HG03139 (cell line): ENCODE measurements around the gene GRIA3.
"Not testable (repeated sequence)": the region's sequence is repeated elsewhere in the genome, so short reads cannot be mapped to it uniquely, and the experiment has no call there.

ENCODE experiments used
- ATAC-seq: cut with Tn5 transposase; IDR thresholded peaks from one replicate; pipeline ENCODE4 v1.9.1; 2021; ENCODE audit not compliant: unreplicated experiment

Gene GRIA3

DNA sequence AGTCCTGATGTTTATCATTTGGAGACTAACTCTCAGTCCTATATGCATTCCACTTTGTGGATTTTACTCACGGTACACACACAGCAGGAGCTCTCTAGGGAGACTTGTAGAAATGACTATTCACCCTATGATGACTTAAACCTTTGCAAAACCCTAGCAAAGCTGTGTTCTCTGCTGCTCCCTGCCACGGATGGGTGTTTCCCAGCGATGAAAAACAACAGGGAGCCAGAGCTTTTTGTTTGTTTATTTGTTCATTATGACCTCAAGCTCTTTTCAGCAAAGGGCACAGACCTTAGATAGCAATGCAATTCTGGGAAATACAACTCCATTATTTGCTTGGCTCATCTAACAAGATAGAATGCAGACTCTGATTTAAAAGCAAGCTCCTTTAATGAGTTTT lies 156.6 kb downstream of the GRIA3 start:
- no peak for ATAC-seq

DNA sequence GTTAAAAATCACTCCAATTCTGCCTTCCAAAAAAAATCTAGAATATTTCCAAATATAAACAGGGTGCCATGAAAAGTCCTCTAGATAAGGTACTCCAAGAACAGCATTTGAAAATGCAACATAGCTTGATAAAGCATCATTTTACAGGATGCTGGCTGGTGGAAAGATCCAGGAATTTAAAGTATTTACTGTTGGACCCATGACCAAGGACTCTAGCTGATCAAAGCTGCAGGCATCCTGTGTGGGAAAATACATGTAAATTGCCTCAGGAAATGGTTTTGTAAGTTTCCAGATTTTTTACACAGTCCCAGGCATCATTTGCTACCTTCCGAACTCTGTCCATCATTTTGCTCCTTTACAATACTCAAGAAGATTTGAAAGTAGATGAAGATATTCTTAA lies 164.4 kb downstream of the GRIA3 start:
- no peak for ATAC-seq

DNA sequence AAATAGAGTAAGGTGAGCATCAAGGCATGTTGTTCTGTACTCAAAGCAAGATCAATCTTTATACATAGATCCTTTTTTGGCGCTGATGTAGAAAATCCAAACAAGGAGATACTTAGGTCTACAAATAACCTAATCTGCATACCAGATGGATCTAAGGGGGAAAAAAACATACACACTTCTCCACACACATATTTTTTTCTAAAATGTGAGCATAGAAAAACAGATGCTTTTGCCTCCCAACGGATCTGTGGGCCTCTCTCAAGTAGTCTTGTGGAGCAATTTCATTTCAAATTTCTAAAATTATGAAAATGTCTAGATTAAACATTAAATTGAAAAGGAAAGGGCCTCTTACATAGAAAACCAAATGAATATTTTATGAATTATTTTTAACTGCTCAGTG lies 166.1 kb downstream of the GRIA3 start:
- no peak for ATAC-seq

DNA sequence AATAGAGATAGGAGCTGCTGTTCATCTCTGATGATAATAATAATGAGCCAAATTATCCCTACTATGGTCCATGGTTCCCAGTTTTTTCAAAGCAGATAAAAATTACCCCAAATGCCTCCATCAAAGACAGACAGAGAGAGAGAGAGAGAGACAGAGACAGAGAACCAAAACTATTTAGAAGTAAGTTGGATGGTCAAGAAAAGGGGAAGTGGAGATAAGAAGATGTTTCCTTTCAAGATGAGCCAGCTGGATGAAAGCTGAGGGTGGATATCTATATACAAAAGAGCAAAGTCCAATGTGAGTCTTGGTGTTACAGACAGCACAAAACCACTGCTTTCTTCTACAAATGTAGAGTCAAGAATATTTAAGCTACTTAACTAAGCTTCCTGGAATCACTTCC lies 173.9 kb downstream of the GRIA3 start:
- peak; percentile 89 for ATAC-seq

DNA sequence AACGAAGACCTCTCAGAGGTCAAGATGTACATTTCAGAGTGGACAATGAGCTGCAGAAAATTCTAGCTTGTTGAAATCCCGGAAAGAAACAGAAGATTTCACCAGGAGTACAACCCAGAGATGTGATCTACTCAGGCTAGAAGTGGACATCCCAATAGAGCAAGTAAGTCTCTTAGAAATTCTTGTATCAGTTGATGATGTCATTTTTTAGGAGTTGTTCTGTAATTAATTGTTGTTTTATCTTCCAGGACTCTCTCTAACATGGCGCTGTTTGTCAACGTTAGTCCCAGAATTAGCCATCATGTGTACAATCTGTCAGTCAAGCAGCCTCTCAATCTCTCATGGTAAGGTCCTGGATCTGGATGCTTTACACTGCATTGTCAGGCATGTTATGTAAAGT lies 174.4 kb downstream of the GRIA3 start:
- ATAC-seq, result no peak

DNA sequence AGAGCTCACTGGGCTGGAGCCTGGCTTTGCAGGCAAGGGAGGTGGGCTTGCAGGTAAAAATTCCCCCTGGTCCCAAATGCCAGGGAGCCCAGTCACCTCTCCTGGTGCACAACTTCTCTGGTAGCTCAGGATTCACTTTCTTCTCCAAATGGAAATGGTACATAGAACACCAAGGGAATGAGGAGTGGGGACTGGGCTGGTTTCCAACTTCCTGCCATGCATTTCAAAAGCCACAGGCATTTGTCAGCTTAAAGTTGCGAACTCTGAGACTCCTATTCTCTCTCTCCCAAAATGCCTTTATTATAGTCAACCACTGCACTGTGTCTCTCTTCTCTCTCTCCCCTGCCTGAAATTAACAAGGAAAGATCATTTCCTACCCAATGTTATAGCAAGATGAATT lies 177.3 kb downstream of the GRIA3 start:
- no peak for ATAC-seq

DNA sequence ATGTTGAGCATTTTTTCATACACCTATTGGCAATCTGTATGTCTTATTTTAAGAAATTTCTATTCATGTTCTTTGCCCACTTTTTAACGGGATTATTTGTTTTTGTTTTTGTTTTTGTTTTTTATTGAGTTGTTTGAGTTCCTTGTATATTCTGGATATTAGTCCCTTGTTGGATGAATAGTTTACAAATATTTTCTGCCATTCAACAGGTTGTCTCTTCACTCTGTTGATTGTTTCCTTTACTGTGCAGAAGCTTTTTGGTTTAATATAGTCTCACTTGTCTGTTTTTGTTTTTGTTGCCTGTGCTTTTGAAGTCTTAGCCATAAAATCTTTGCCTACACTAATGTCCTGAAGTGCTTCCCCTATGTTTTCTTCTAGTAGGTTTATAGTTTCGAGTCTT lies 202.1 kb downstream of the GRIA3 start:
- not testable (repeated sequence) for ATAC-seq

DNA sequence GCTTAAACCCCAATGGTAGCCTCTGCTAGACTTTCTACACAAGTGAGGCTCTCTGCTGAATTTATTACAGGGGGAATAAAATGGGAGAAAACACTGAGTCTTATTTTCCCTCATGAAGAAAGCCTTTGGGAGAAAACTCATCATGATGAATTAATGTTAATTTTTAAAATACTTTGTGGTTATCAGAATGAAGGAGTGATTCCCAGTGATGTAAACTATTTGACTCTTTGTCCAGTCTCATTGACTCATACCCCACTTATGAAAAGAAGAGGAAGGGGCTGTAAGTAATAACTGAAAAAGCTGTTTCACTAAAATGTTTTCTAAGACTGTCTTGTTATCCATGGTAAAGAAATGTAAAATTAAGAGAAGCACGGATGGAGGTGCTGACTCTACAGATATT lies 208.8 kb downstream of the GRIA3 start:
- ATAC-seq, result no peak

DNA sequence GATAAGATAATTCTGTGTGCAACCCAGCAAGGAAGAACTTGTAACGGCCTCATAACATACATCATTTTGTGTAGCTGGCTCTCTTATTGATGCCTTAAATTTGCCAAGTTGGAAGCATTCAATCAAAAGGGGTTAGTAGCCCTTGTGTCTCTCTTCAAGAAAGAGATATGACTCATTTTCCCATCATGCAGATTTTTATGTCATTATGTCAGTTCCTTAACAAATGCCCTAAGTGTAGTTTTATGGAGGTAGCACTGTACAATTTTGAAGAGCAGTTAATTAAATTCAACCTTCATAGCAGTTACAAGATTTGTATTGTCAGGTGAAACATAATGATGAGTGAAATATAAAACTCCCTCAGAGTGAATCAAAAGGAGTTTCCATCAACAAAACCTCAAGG lies 215.6 kb downstream of the GRIA3 start:
- ATAC-seq, result no peak

DNA sequence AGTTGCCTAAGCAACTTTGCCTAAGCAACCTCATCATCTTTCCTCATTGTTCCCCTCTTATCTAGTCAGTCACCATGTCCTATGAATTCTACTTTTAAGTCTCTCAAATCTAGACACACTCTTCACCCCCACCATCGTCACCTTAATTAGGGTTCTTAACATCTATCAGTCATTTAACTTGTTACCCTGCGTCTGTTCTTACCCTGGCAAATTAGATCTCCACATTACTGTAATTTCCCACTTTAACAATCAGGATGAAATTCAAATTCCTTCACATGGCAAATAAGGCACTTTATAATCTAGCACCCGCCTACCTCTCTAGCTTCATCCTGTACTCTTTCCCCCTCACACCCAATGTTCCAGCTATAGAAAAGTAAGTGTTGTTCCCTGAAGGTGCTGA lies 221.2 kb downstream of the GRIA3 start:
- no peak for ATAC-seq

DNA sequence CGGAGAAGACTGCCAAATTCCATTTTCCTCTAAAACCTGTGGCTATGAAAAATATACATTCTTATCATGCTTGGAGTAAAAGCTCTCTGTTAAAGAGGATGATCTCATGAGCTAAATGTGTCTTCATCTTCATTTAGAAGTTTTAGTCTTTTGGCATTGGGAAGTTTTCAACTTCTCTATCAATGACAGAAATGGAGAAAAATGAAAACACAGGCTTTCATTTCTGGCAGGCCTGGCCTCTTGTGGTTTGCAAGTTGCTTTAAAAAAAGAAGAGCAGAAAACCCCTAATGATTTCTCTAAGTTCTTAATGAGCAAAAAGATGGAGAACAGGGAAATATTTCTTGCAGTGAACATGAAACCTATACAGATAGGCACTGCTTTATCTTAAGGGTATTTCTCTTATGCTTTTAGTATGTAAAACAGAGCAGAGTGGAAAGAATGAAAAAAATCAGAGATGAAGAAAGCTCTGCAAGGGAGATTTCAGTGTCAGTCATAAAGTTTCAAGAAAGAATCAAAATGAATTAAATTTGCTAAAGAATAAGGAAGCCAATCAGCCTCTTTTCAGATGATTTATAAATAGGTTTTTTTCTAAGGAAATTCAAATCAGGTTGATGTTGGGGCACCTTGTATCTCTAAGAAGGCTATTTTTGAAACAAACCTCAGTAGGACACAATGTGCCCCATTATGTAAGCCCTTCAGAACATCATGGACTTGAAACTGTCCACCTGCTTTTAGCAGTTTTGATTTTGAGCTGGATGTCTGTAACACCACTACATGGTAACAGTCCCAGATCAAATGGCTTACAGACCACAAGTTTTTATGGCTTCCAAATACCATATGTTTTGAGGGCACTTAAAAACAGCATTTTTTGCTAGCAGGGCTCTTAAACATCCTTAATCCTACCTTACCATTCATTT lies 225.0 kb downstream of the GRIA3 start:
- no peak for ATAC-seq

DNA sequence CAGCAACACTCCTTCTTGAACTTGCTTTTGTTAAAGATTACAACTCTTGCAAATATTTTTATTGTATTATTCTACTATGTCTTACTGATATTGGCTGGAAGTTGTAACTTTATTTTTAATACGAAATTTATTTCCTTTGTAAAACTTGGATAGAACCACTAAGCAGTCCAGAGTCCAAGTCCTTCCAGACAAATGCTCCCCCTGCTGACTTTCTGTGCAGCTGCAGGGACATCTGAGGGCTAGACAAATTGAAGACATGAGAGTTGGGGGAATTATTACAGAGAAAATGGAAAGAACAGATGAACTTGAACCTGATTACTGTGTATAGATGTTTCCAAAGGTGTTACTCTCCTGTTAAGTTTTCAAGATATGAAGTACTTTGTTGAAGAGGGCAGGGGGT lies 238.8 kb downstream of the GRIA3 start:
- ATAC-seq, result no peak

DNA sequence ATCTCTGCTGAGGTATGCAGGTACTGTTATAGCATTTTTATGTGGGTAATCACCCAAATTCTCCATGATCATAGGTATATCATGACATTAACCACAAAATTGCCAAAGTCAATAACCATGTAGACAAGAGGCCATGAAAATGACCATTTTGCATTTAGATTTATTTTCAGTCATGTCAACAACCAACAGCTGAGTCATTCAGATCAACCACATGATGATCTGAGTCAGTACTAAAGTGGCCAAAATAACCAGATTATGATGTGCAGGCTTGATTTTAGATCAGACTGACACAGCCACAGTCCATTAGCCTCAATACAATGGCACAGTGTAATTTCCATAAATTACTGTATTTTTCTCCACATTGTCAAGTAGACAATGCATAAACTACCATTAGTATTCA lies 240.5 kb downstream of the GRIA3 start:
- ATAC-seq, result peak; percentile 63

DNA sequence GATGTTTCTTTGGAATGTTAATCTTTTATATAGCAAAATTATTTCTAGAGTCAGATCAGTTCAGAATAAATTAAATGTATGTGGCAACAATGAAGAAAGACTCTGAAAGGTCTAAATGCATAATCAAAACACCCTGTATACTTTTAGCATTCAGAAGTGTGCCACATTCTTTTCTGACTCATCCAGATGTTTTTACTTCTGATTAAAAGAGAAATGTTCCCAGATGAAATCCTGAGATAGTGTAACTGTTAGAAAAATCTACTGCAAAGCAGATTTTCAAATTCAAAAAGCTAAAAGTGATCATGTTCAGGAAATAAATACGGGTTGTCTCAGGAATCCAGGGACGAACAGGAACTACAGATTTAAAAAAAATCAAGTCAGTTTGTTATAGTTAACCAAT lies 241.4 kb downstream of the GRIA3 start:
- no peak for ATAC-seq

DNA sequence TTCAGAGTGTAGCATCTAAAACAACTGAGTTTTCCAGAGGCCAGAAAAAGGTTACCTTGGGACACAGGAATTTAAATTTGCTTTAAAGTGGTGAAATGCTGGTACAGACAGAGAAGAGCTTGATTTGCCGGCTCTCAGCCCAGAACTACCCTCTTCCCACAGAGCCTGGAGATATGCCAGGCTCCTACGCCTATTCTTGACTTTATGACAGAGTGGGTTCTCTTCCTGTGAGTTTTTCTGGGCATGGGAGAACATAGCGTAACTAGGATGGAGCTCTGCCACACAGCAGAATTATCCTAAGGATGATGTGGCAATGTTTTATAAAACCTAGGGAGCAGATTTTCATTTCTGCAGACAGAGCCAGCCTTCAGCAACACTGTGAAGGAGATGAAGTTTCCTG lies 241.8 kb downstream of the GRIA3 start:
- ATAC-seq, result no peak

DNA sequence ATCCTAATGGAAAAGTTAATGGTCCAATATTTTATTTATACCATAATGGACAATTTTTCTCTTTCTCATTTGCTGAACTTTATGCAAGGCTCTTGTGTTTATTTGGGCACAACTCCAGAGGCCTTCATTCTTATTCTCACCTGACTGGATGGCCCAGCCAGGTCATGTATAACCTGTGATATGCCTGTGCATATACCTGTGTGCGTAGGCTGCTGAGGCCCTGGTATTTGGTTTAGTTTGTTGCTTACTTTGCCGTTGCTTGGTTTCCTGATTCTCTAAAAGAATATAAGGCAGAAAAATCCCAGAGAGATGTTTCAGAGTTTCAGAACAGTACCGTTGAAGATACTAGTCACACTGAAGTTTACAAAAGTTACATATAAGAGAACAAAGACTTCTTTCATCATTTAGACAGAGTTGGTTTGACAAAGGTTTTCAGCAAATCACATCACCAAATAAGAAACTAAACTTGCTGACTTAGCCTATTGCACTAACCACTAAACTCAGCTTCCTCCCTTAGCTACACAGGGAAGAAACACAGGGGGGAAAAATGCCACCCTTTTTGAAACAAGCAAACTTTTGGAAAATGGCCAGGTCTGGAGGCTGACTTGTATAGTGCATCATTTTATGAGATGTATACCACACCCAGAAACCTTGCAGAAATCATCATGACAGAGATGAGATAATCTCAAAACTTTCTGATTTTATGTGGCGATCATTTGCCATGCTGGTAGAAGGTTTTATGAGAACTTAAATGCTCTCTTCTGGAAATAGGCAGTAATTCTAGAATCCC lies 248.5 kb downstream of the GRIA3 start:
- ATAC-seq, result no peak

DNA sequence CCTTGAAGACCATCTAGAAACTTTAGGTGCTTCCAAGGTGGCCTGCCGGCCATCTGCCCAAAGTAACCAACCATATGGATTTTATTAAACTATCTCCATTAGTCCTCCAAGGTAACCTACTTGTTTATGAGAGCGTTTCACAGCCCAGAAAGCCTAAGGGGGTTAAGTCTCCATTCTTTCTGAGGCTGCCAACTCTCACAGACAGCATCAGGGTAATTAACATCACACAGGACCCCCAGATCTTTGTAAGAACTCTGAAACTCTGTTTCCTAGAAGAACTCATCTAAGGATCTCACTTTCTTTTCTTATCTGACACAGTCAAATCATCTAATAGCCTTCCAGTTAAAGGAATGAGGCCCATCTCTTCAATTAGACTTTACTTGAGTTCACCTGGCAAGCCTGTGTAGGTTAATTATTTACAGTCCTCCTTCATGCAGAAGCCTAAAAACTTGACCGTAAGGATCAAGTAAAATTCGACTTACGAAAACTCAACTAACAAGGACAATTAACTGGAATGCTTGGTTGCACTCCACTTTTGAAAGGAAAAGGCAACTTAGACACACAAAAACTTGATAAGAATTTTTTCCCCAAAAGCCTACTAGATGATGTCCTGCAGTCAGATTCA lies 252.5 kb downstream of the GRIA3 start:
- no peak for ATAC-seq

DNA sequence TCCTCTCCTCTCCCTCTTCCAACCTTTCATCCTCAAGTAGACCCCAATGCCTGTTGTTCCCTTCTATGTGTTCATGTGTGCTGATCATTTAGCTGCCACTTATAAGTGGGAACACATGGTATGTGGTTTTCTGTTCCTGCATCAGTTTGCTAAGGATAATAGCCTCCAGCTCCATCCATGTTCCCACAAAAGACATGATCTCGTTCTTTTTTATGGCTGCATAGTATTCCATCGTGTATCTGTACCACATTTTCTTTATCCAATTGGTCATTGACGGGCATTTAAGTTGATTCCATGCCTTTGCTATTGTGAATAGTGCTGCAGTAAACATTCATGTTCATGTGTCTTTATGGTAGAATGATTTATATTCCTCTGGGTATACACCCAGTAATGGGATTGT lies 255.8 kb downstream of the GRIA3 start:
- ATAC-seq, result not testable (repeated sequence)

DNA sequence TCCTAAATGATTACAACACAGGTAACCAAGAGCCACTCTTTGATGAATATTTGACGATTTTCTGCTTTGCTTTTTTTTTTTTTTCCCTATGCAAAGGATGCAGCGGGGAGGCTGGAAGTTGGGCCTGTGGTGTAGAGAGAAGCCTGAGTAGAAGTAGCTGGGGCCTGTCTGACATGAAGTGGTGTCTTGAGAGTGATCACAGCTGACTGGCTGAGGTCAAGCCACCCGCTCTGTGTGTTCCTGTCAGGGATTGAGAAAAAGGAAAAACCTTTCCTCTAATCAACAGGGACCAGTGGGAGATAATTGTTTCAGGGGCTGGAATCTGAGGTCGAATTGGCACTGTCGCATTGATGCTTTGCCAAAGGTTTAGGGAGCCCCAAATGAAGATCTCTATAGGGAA lies 258.7 kb downstream of the GRIA3 start:
- no peak for ATAC-seq

DNA sequence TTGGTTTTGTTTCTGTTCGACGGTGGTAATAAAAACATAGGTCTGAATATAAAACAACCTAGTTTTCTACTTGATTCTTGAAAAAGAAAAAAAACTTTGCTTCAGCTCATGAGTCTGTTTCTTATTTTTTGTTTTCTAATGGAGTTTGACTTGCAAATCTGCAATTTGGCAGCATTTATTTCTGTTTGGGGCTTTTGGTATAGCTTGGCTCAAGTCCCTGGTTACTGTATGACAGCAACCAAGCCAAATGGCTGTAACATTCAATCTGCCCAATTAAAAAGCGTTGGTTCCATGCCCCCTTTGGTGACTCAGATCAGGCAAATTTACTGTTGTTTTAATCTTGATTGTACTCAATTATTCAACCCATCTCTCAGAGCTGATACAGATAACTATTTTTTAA lies 263.4 kb downstream of the GRIA3 start:
- ATAC-seq, result no peak

DNA sequence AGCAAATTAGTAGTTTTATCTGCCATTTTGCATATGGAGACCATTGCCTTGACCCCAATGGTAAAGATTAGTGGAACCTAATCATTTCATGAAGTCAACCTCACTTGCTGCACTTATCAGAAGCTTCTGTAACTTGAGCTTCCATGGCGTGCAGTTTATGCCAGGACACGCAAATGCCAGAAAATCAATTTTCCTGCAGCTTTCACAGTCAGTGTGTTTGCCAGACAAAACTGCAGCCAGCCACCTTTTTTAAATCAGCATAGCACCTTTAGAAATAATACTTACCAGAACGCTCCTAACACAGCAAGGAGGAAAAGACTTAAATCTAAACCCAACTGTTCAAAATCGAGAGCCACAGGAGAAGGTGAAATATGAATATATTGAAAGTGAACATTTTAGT lies 265.3 kb downstream of the GRIA3 start:
- ATAC-seq, result no peak

DNA sequence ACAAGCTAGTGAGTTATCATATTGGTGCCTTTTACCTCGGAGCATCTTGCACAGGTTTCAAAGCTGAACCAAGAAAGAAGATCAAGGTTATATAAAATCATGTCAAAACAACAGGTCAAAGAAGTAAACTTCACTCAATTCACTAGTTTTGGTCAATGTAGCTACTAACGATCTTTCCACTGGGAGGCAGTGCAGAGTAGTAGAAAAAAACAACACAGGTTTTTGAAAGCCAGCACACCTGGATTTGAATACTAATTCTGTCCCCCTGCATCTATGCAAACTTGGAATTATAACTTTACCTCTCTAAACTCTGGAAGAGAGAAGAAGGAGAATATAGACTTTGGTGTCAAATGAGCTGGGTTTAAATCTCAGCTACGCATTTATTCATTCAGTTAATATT lies 266.1 kb downstream of the GRIA3 start:
- ATAC-seq, result no peak
